Epidermal melanocyte (primary cell): Measurements from ENCODE around the gene OXLD1.
"Not testable (repeated sequence)": the region's sequence is repeated elsewhere in the genome, so short reads cannot be mapped to it uniquely, and the experiment has no call there.

Source experiments
- DNase-seq: peaks from one replicate; pipeline ENCODE4 v3.0.0; 2011; ENCODE audit warnings: low spot score; ENCODE audit not compliant: insufficient read length

OXLD1 gene

DNA sequence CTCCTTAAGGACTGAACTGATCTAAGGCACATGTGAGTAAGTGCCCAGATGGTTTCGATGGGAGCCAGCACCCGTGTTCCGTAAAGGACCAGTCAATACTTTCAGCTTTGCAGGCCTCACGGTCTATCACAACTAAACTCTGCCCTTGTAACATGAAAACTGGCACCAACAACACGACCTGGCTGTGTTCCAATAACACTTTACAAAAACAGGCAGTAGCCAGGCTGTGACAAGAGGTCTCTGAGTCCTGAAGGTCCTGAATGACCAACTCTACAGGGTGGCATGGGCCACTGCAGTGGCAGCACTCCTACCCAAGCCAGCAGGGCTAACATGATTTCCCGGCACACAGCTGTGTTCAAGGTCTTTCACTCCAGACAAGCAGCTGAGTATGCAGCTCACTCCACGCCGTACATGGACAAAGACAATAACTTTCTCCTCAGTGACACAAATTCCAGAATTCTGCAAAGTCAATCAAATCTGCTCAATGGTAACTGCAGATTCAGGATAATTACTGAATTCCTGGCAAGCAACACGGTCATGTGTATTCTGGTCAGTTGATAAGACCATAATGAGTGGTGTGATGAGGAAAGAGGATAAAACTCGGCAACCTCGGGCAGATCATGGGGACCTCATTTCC is 44.8 kb downstream of the OXLD1 start:
- peak; percentile 35 for DNase-seq

- not testable (repeated sequence) for DNase-seq
Measured at GRCh38 chr17:81618307-81618706, 48.1 kb downstream of the OXLD1 start.

GRCh38 chr17:81616877-81617276 is 49.5 kb downstream of the OXLD1 start:
- no peak for DNase-seq

DNA sequence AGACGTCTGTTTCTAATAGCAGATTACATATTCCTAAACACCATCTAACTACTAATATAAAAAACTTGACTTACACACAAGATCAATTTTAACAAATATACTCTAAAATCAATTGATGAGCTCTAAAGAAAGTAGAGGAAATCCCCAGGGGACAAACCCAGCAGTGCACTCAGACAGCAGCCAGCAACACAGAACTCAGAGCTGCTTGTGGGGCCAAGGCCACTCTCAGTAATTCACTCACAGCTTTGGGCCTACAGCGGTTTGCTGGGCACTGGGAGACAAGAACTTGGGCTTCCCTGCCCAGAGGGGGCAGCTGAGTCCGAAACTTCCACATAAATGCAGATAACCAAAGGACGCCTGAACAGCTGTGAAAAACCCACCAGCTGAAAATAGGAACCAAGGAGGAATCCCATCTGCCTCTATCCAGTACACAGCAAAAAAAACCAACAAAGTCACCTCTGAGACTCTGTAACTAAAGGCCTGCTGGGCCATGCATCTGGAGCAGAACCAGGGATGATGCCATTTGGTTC is 50.9 kb downstream of the OXLD1 start:
- no peak for DNase-seq
